Measurements from ENCODE around the gene ATXN7L1. TPM values are rescaled to one million over a fixed set of nuclear protein-coding genes. Genes with fewer than 3 reads are reported as not detected.
"Not testable (repeated sequence)": the region's sequence is repeated elsewhere in the genome, so short reads cannot be mapped to it uniquely, and the experiment has no call there.

Gene ATXN7L1
- total and polyA plus RNA-seq, 7 donors: 1.2 to 6.0 (median 3.0) TPM

- peaks cover 4% of the 10 kb centered on the region for H3K4me1 ChIP-seq
- 37 to 55% (median 42%) methylated on average over 8 of the region's 8 CpGs for WGBS, 3 donors
- ATAC-seq: no peak
- H3K27ac ChIP-seq: no peak overlapping the region
- H3K4me3 ChIP-seq: no peak overlapping the region
- H3K9me3 ChIP-seq: no peaks in the 10 kb centered on the region
- H3K36me3 ChIP-seq (ENCODE audit: insufficient read depth in 1 of 2, low read depth in 1 of 2): no peaks in the 10 kb centered on the region
- TF ChIP-seq CTCF (IDR thresholded peaks at IDR 0.05): no peak
- intact Hi-C loops (cut with DNase I): no loop called here
- no peaks in the 10 kb centered on the region for H3K27me3 ChIP-seq (ENCODE audit: insufficient read depth in 3 of 3, low read length in 2 of 3)
- no peak for DNase-seq
Observed at GRCh38 chr7:105794741-105795729, 81.4 kb downstream of the ATXN7L1 start.

GRCh38 chr7:105792488-105793370 lies 83.7 kb downstream of the ATXN7L1 start:
- intact Hi-C loops (cut with DNase I): no loop called here
- 90 to 95% (median 92%) methylated on average over 8 of the region's 8 CpGs for WGBS, 3 donors
- no peak for ATAC-seq
- H3K36me3 ChIP-seq (ENCODE audit: insufficient read depth in 1 of 2, low read depth in 1 of 2): no peaks in the 10 kb centered on the region
- H3K4me3 ChIP-seq: no peak overlapping the region
- no peak for TF ChIP-seq CTCF (IDR thresholded peaks at IDR 0.05)
- peaks cover 4% of the 10 kb centered on the region for H3K4me1 ChIP-seq
- no peaks in the 10 kb centered on the region for H3K27me3 ChIP-seq (ENCODE audit: insufficient read depth in 3 of 3, low read length in 2 of 3)
- DNase-seq: no peak
- no peaks in the 10 kb centered on the region for H3K9me3 ChIP-seq
- H3K27ac ChIP-seq: no peak overlapping the region

GRCh38 chr7:105791926-105792325 lies 84.5 kb downstream of the ATXN7L1 start:
- intact Hi-C loops (cut with DNase I): no loop called here
- Histone ChIP-seq H3K4me3 (no peak overlapping the region), H3K27me3 (ENCODE audit: insufficient read depth in 3 of 3, low read length in 2 of 3) (no peaks in the 10 kb centered on the region), H3K36me3 (ENCODE audit: insufficient read depth in 1 of 2, low read depth in 1 of 2) (no peaks in the 10 kb centered on the region), H3K4me1 (peaks cover 4% of the 10 kb centered on the region), H3K9me3 (no peaks in the 10 kb centered on the region), H3K27ac (no peak overlapping the region)
- no peak for TF ChIP-seq CTCF (IDR thresholded peaks at IDR 0.05)
- WGBS, 3 donors: 88 to 91% (median 91%) methylated on average over 8 of the region's 8 CpGs
- ATAC-seq: no peak
- DNase-seq: no peak

GRCh38 chr7:105790996-105791395 lies 85.4 kb downstream of the ATXN7L1 start:
- ATAC-seq (no peak), DNase-seq (no peak)
- Histone ChIP-seq H3K4me3 (no peak overlapping the region), H3K27ac (no peak overlapping the region), H3K4me1 (peaks cover 4% of the 10 kb centered on the region), H3K36me3 (ENCODE audit: insufficient read depth in 1 of 2, low read depth in 1 of 2) (no peaks in the 10 kb centered on the region), H3K27me3 (ENCODE audit: insufficient read depth in 3 of 3, low read length in 2 of 3) (no peaks in the 10 kb centered on the region), H3K9me3 (no peaks in the 10 kb centered on the region)
- TF ChIP-seq CTCF (IDR thresholded peaks at IDR 0.05): no peak
- WGBS, 3 donors: 92 to 98% (median 94%) methylated on average over 3 of the region's 3 CpGs
- intact Hi-C loops (cut with DNase I): no loop called here

- H3K27ac ChIP-seq; DNase-seq; intact Hi-C loops (cut with DNase I); ATAC-seq; H3K36me3 ChIP-seq (ENCODE audit: insufficient read depth in 1 of 2, low read depth in 1 of 2); H3K27me3 ChIP-seq (ENCODE audit: insufficient read depth in 3 of 3, low read length in 2 of 3); H3K4me1 ChIP-seq; H3K4me3 ChIP-seq; H3K9me3 ChIP-seq: not testable (repeated sequence)
- WGBS, 3 donors: 95 to 97% (median 96%) methylated on average over 2 of the region's 2 CpGs
Observed at GRCh38 chr7:105790452-105790851, 85.9 kb downstream of the ATXN7L1 start.

Data from psoas muscle (tissue), 8 donors.